Lower leg skin (tissue), 4 donors: ENCODE data around the gene LMNA. TPM values are rescaled to one million over a fixed set of nuclear protein-coding genes. Genes with fewer than 3 reads are reported as not detected.

Experiments used
- DNase-seq, 2 donors: peaks; one replicate each; pipeline ENCODE4 v3.0.0-alpha.2; 2019; ENCODE audit warnings: low spot score in 2 of 2
- H3K4me3 ChIP-seq: fragments of 200-600 bp; sonication (generic); 2 replicates; pipeline ENCODE4 v1.5.1; 2017; ENCODE audit warnings: mild to moderate bottlenecking, low read depth; ENCODE audit not compliant: poor library complexity, severe bottlenecking
- POLR2A ChIP-seq, 2 donors: fragments of 450-650 bp; IDR thresholded peaks; one replicate each; pipeline ENCODE4 v1.6.1; 2016 to 2017; ENCODE audit warnings: antibody characterized with exemption in 2 of 2, mild to moderate bottlenecking in 1 of 2, moderate library complexity in 1 of 2
- WGBS, 2 donors: methylation state at CpG; one replicate each; pipeline ENCODE4 v1.1.5; 2018; 5-methylcytosine and 5-hydroxymethylcytosine counted together
- intact Hi-C: fragments of 100-400 bp; cut with DNase I; formaldehyde crosslinking; loops from one replicate; pipeline ENCODE4 v1.15.0; 2023; ENCODE audit warnings: low total_unique reads
- total RNA-seq, 4 donors: library from RNA; depleted of rRNA; stranded (reverse); fragments of >200 nt; gene quantifications; one replicate each; pipeline ENCODE4 v1.1.0, GENCODE V29; 2016
- TF ChIP-seq, protein P1 (sequence below), 3 donors: fragments of 450-650 bp; IDR thresholded peaks; one replicate each; pipeline ENCODE4 v1.5.1; 2016; ENCODE audit warnings: antibody characterized with exemption in 3 of 3, mild to moderate bottlenecking in 3 of 3, moderate library complexity in 2 of 3

LMNA gene
- total RNA-seq, 4 donors from 2014 or later: 530 to 611 (median 555) TPM

DNA sequence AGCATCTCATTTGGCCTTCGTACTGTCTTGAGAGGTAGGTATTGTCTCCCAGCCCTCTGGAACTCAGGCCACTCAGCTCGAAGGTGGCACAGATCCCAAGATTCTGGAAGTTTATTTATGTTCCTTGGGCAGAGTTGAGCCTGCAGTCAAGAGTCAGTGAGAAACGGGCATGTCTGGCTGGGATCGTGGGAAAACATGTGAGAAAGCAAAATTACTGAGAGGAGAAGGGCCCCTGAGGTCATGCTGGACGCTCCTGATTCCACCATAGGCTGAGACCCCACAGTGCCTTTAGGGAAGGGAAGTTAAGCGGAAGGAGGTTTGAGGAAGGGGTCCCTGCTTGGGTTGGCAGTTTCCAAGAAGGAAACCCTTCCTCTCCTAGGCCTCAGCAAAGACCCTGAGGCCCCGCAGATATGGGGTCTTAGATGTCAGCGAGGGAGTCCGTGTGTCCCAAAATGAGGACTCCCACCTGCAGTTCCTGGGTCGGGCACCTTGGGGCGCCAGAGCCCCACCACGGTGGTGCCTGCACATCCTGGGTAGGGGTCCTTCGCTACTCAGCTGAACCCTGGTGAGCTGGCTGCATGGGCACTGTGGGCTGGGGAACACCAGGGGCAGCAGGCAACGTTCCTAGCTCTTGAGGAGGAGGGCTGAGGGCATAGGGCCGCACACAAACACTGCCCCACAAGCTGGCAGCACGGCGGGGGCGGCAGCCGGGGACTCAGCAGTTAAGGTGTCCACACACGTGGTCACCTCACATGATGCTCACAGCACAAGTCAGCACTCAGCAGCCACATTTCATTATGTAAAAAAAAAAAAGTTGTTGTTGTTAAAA lies 26.6 kb downstream of the LMNA start:
- intact Hi-C loops: no loop called here
- DNase-seq: peak in 1 of 2 donors; percentile 43
- TF ChIP-seq POLR2A (IDR thresholded peaks at IDR 0.05): no peak
- TF ChIP-seq, protein P1, sequence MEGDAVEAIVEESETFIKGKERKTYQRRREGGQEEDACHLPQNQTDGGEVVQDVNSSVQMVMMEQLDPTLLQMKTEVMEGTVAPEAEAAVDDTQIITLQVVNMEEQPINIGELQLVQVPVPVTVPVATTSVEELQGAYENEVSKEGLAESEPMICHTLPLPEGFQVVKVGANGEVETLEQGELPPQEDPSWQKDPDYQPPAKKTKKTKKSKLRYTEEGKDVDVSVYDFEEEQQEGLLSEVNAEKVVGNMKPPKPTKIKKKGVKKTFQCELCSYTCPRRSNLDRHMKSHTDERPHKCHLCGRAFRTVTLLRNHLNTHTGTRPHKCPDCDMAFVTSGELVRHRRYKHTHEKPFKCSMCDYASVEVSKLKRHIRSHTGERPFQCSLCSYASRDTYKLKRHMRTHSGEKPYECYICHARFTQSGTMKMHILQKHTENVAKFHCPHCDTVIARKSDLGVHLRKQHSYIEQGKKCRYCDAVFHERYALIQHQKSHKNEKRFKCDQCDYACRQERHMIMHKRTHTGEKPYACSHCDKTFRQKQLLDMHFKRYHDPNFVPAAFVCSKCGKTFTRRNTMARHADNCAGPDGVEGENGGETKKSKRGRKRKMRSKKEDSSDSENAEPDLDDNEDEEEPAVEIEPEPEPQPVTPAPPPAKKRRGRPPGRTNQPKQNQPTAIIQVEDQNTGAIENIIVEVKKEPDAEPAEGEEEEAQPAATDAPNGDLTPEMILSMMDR (IDR thresholded peaks at IDR 0.05): no peak
- 34 to 41% methylated on average over 17 to 19 of the region's 20 CpGs for WGBS, 2 donors
- no peak overlapping the region for H3K4me3 ChIP-seq

DNA sequence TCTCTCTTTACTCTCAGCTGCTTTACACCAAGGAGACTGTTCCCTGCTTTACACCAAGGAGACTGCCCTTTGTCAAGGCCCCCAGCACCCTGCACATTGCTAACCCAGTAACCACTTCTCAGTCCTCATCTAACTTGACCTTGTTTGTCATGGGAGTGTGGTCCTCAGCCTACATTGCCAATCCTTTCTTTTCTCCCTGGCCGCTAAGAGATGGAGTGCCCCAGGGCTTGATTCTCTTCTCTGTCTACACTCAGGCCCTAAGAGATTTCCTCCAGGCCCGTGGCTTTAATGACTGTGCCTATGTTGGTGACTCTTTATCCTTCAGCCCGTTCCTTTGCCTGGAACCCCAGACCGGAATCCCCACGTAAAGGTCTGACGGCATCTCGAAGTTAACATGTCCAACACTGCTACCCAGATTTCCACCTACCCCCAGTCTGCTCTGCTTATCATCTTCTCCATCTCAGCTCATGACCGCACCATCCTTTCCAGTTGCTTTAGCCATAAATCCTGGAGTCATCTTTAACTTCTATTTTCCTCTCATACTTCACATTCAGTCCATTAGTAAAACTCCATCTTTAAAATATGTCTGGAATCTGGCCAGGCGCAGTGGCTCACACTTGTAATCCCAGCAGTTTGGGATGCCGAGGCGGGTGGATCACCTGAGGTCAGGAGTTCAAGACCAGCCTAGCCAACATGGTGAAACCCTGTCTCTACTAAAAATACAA lies 29.4 kb downstream of the LMNA start:
- intact Hi-C loops: no loop called here
- TF ChIP-seq, protein P1 (IDR thresholded peaks at IDR 0.05): no peak
- TF ChIP-seq POLR2A (IDR thresholded peaks at IDR 0.05): no peak
- 56 to 58% methylated on average over 11 of the region's 11 CpGs for WGBS, 2 donors

DNA sequence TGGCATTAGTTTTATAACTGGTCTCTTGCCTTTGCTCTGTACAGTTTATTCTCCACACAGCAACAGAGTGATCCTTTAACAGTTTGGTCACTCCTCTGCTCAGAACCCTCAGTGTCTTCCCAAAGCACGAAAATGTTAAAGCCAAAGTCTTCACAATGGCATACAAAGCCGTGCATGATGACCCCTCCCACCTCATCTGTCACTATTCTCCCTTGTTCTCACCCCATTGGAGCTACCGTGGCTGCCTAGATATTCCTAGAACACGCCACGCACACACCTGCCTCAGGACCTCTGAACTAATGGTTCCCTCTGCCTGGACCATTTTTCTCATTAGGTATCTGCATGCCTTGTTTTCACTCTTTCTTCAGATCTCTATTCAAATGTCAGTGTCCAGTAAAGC lies 30.2 kb downstream of the LMNA start:
- TF ChIP-seq, protein P1 (IDR thresholded peaks at IDR 0.05): no peak
- no peak for TF ChIP-seq POLR2A (IDR thresholded peaks at IDR 0.05)
- no peak overlapping the region for H3K4me3 ChIP-seq
- intact Hi-C loops: loop anchor here (5.0 kb wide), 1 partner anchor 78 kb away; no protein-coding TSS in a partner anchor
- DNase-seq: no peak
- 49 to 60% methylated on average over 5 of the region's 5 CpGs for WGBS, 2 donors

More for the DNA sequence above, 29.4 kb downstream of the LMNA start:
- no peak overlapping the region for H3K4me3 ChIP-seq
- DNase-seq: no peak

DNA sequence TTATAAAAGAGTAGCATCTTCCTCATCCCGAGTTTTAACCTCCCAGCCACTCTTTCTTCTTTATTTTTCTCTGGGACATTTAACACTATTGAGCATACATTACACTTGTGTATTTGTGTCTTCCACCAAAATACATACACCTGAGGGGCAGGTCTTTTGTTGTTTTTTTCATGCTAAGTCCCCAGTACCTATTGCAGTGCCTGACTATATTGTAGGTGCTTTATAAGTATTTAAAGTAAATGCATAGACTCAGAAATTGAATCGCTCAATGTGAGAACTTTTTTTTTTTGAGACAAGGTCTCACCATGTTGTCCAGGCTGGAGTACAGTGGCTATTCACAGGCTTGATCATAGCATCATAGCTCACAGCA lies 31.1 kb downstream of the LMNA start:
- TF ChIP-seq, protein P1 (IDR thresholded peaks at IDR 0.05): no peak
- TF ChIP-seq POLR2A (IDR thresholded peaks at IDR 0.05): no peak
- H3K4me3 ChIP-seq: no peak overlapping the region
- intact Hi-C loops: loop anchor here (5.0 kb wide), 1 partner anchor 77 kb away; no protein-coding TSS in a partner anchor
- DNase-seq: no peak
- 47 to 52% methylated on average over 2 of the region's 2 CpGs for WGBS, 2 donors

DNA sequence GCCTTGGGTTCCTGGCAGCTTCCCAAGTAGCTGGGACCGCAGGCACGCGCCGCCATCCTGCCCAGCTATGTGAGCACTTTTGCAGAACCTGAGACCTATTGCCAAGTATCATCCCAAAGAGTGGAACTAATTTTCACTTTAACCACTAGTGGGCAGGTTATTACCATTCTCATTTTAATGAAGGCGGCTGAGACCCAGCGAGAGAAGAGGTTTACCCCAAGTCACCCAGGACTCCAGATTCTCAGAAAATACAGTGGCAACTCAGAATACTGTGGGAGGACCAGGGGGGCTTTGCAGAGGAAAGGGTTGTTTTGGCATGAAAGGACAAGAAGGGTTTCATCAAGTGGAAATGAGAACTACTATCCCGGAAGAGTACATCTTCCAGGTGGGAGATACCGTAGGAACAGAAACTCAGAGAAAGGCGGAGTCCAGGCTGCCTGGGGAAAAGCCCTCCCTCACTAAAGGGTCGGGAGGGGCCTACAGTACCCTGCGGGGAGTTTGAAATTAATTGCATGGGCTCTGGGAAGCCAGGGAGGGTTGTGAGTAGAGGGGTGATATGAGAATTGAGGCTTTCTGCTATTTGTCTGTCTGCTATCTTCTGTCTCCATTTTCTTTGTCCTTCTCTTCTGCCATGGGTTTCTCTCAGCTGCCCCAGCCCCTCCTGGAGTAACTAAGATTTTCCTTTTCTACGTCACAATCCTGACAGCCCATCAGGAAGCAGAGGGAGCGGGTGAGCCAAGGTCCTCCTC lies 31.7 kb downstream of the LMNA start:
- TF ChIP-seq, protein P1 (IDR thresholded peaks at IDR 0.05): no peak
- no peak for TF ChIP-seq POLR2A (IDR thresholded peaks at IDR 0.05)
- intact Hi-C loops: loop anchor here (5.0 kb wide), 1 partner anchor 76 kb away; no protein-coding TSS in a partner anchor
- 6 to 8% methylated on average over 13 of the region's 13 CpGs for WGBS, 2 donors
- no peak overlapping the region for H3K4me3 ChIP-seq
- DNase-seq: peak; percentile 67 to 95
